Measurements from ENCODE around the gene HNF1B.

Gene HNF1B

DNA sequence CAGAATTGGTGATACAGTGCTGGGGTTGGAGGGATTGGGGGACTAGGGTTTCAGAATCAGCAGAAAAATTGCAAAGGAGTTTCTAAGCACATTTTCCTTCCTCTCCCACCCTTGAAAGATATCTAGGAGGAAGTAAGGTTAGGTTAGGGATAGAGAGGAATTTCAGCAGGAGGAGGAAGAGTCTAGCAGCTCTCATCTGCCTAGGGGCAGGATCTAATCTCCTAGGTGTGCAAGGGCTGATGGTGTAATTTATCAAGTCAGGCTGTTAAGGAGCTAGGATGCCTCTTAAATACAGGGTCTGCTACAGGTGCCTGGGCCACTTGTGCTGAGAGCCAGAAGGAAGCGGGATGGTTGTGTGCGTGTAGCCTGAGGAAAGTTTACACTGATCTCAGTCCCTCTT, 1.8 kb upstream of the HNF1B start:
- ATAC-seq, result no peak
- no peak for TF ChIP-seq BACH2 (CRISPR knock-in tag; IDR thresholded peaks at IDR 0.05; ENCODE audit: borderline replicate concordance)

DNA sequence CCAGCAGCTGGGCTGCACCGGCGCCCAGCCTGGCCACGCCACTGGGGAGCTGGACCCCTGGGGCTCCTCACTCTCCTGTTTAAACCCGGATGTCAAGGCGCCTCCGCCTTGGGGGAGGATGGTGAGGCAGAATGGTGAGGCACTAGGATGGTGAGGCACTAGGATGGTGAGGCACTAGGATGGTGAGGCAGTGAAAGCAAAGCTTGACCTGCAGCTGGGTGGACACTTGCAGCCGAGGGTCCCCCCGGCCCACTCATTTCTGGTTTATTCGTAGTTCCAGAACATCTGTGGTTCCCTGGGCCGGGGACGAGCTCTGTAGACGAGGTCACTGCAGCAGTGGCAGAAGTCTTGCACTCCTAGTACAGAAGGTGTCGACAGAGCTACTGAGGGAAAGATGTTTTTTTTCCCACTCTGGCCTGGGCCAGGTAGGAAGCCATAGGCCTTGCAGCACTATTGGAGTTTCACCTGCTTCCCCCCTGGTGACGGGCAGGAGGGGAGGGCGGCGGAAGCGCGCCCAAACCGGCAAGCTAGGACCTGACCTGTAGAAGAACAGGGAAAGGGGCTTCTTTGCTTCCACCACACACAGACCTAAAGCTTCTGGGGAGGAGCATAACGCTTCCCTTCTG, 1.1 kb upstream of the HNF1B start:
- TF ChIP-seq CREB5 (CRISPR knock-in tag; IDR thresholded peaks at IDR 0.05; ENCODE audit: low read depth), result no peak
- TF ChIP-seq ZFP3 (CRISPR knock-in tag; IDR thresholded peaks at IDR 0.05), result no peak
- TF ChIP-seq PATZ1 (CRISPR knock-in tag; IDR thresholded peaks at IDR 0.05; ENCODE audit: borderline replicate concordance), result no peak
- TF ChIP-seq TOX (CRISPR knock-in tag; IDR thresholded peaks at IDR 0.05; ENCODE audit: borderline replicate concordance), result no peak
- no peak for TF ChIP-seq BACH2 (CRISPR knock-in tag; IDR thresholded peaks at IDR 0.05; ENCODE audit: borderline replicate concordance)
- TF ChIP-seq ARNTL (CRISPR knock-in tag; IDR thresholded peaks at IDR 0.05; ENCODE audit: borderline replicate concordance, low read depth), result no peak
- TF ChIP-seq GLIS3 (CRISPR knock-in tag; IDR thresholded peaks at IDR 0.05), result no peak
- no peak for TF ChIP-seq ZNF70 (CRISPR knock-in tag; IDR thresholded peaks at IDR 0.05)
- no peak for TF ChIP-seq POU6F1 (CRISPR knock-in tag; IDR thresholded peaks at IDR 0.05; ENCODE audit: borderline replicate concordance, low read depth)
- TF ChIP-seq ZNF8 (CRISPR knock-in tag; IDR thresholded peaks at IDR 0.05), result no peak
- TF ChIP-seq ZC3H10 (CRISPR knock-in tag; IDR thresholded peaks at IDR 0.05), result no peak
- no peak for TF ChIP-seq OSR1 (CRISPR knock-in tag; IDR thresholded peaks at IDR 0.05)
- no peak for TF ChIP-seq TSHZ2 (CRISPR knock-in tag; IDR thresholded peaks at IDR 0.05)
- no peak for TF ChIP-seq ZNF565 (CRISPR knock-in tag; conservative IDR thresholded peaks at IDR 0.05; ENCODE audit: low read depth)
- no peak for TF ChIP-seq TCF4 (CRISPR knock-in tag; IDR thresholded peaks at IDR 0.05; ENCODE audit: borderline replicate concordance)
- no peak for ATAC-seq

GRCh38 chr17:37744633-37744927, 279 bp downstream of the HNF1B start:
- no peak for TF ChIP-seq ZFP30 (CRISPR knock-in tag; IDR thresholded peaks at IDR 0.05)
- no peak for TF ChIP-seq ZNF70 (CRISPR knock-in tag; IDR thresholded peaks at IDR 0.05)
- no peak for TF ChIP-seq ESRRG (CRISPR knock-in tag; IDR thresholded peaks at IDR 0.05)
- TF ChIP-seq GLIS3 (CRISPR knock-in tag; IDR thresholded peaks at IDR 0.05), result no peak
- no peak for TF ChIP-seq TCF4 (CRISPR knock-in tag; IDR thresholded peaks at IDR 0.05; ENCODE audit: borderline replicate concordance)
- no peak for TF ChIP-seq ZC3H10 (CRISPR knock-in tag; IDR thresholded peaks at IDR 0.05)
- no peak for TF ChIP-seq ISL1 (CRISPR knock-in tag; IDR thresholded peaks at IDR 0.05)
- no peak for TF ChIP-seq RARB (CRISPR knock-in tag; IDR thresholded peaks at IDR 0.05)
- no peak for TF ChIP-seq OSR1 (CRISPR knock-in tag; IDR thresholded peaks at IDR 0.05)
- TF ChIP-seq ZFP3 (CRISPR knock-in tag; IDR thresholded peaks at IDR 0.05), result no peak
- no peak for TF ChIP-seq BACH2 (CRISPR knock-in tag; IDR thresholded peaks at IDR 0.05; ENCODE audit: borderline replicate concordance)
- TF ChIP-seq PATZ1 (CRISPR knock-in tag; IDR thresholded peaks at IDR 0.05; ENCODE audit: borderline replicate concordance), result no peak
- no peak for TF ChIP-seq TSHZ2 (CRISPR knock-in tag; IDR thresholded peaks at IDR 0.05)
- TF ChIP-seq TOX (CRISPR knock-in tag; IDR thresholded peaks at IDR 0.05; ENCODE audit: borderline replicate concordance), result no peak
- TF ChIP-seq ZNF8 (CRISPR knock-in tag; IDR thresholded peaks at IDR 0.05), result no peak
- TF ChIP-seq ZNF565 (CRISPR knock-in tag; conservative IDR thresholded peaks at IDR 0.05; ENCODE audit: low read depth), result no peak
- ATAC-seq, result no peak

Data from SK-N-SH treated with all-trans-retinoic acid at 6 μM for 48 hours (cell line).